NCI-H2196 treated with DMSO at 0.1 percent for 48 hours (cell line): ENCODE measurements around the gene NECAP2.
"Not testable (repeated sequence)": the region's sequence is repeated elsewhere in the genome, so short reads cannot be mapped to it uniquely, and the experiment has no call there.

Experiments
- DNase-seq: peaks from one replicate; lab custom pipeline; 2025; ENCODE audit not compliant: unreplicated experiment; lab: John Stamatoyannopoulos, UW

NECAP2 gene

DNA sequence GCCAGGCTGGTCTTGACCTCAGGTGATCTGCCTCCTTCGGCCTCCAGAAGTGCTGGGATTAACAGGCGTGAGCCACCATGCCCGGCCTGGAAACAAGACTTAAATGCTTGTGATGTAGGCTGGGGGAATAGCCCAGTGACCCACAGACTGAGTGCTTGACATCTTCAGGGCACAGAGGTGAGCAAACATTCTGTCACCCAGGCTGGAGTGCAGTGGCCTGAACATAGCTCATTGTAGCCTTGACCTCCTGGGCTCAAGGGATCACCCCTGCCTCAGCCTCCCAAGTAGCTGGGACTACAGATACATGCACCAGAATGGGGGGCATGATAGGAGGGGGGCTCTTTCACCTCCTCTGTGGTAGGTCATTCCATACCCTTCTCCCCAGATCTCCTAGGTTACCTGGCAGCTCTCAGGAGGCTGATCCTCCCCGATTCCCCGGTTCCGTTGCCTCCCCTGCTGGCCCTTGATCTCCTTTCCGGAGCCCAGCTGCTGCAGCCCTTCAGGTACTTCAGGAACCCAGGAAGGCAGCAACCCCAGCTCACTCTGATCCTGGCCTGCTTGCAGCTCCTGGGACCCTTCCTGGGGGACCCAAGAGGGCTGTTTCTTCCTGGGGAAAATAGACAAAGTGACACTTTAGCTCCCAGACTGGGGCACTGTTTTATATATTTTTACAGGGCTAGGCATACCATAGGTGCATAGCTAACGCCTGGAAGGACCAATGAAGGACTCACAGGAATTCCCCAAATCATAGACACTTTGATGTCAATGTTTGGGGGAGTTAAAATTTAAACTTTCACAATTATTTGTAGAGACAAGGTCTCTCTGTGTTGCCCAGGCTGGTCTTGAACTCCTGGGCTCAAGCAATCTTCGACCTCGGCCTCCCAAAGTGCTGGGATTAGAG, 15.1 kb upstream of the NECAP2 start:
- no peak for DNase-seq

DNA sequence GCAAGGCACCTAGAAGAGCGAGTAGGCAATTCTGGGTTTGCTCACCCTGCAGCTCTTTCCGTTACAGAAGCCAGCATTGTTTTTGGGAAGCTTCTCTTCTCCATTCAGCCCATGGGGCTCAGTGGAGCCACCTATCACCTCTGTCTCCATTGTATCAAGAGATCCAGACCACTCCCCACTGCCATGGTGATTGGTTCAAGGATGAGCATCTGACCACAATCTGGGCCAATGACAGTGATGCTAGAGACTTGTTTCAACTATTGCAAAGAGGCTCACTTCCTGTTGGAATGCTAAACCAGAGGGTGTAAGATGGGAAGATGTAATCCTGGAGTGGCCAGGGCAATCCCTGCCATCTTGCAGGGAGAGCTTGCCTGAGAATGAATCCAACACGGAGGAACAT, 9.9 kb upstream of the NECAP2 start:
- no peak for DNase-seq

DNA sequence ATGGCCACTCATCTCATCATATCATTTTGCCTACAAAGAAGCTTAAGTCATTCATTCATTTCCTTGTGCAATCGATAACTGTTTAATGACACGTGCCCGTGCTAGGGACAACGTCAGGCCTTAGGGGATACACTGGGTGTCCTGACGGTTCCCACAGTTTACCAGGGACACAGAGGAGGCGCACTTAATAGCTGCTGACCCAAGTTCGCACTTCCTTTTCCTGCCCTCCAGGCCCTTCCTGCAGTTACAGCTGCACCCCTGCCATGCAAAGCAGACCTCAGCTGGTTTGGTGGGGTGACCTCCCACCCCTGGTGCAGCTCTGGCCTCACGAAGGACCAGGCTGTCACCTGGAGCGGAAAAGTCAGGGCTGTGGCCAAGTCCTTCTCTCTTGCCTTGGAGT, 7.5 kb upstream of the NECAP2 start:
- DNase-seq, result no peak

DNA sequence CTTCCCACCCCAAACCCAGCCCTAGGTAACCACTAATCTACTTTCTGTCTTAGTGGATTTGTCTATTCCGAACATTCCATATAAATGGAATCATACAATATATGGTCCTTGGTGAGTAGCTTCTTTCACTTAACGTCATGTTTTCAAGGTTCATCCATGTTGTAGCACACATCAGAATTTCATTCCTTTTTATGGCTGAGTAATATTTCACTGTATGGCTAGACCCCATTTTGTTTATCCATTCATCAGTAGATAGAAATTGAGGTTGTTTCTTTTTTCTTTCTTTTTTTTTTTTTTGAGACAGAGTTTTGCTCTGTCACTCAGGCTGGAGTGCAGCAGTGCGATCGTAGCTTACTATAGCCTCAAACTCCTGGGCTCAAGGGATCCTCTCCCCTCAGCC, 6.5 kb upstream of the NECAP2 start:
- no peak for DNase-seq

DNA sequence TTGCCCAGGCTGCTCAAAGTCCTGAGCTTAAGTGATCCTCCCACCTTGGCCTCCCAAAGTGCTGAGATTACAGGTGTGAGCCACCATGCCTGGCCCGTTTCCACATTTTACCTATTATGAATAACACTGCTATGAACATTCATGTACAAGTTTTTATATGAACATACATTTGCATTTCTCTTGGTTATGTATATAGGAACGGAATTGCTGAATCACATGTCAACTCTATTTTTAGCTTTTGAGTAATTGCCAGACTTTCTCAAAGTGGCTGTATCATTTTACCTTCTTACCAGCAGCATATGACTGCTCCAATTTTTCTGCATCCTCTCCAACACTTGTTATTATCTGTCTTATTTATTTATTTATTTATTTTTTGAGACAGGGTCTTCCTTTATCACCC, 6.0 kb upstream of the NECAP2 start:
- DNase-seq, result no peak

DNA sequence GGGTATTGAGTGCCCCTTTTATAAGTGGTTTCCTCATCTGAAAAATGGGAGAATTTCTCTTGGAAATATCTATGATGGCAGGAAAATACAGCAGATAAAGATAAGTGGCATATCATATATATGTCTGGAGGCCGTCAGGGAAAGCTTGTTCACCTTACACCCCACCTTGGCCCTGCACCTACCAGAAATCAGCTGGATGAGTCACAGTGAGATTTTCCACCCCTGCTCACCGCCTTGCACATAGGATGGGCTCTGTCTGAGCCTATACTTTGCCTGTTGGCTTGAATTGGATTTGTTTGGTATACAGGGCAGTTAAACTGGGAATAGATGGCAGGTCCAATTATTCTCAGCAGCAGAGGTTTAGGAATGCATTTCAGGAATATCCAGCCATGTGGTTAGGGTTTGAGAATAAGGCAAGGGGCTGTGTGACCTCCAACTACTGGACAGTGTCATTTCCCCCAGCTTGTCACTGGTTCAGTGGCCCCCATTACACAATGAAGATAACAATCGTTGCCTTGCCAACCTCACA, 3.5 kb upstream of the NECAP2 start, which contains the start of gene SPATA21:
TSS of gene SPATA21 (minus strand) at position 479 of the 529 bp plus-strand sequence. CDS start 6,053 bp downstream, outside the sequence.
- no peak for DNase-seq

DNA sequence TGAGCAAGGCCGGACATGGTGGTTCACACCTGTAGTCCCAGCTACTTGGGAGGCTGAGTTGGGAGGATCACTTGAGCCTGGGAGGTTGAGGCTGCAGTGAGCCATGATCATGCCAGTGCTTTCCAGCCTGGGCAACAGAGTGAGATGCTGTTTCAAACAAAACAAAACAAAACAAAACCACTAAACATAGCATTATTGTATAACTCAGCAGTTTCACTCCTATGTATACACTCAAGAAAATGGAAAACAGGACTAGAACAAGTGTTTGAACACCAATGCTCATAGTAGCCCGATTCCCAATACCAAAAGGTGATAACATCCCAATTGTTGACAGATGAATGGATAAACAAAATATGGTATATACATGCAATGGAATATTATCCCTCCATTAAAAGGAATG, 2.0 kb upstream of the NECAP2 start:
- DNase-seq, result no peak

DNA sequence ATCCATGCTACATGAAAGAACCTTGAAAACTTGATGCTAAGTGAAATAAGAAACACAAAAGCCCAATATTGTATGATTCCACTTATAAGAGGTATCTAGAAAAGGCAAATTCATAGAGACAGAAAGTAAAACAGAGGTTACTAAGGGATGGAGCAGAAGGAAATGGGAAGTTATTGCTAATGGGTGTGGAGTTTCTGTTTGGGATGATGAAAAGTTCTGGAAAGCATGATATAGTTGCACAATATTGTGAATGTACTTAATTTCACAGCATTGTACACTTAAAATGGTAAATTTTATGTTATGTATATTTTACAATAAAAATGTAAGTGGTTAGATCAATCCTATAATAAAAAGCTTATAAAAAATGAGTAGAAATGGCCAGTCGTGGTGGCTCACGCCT, 1.6 kb upstream of the NECAP2 start:
- DNase-seq, result no peak

DNA sequence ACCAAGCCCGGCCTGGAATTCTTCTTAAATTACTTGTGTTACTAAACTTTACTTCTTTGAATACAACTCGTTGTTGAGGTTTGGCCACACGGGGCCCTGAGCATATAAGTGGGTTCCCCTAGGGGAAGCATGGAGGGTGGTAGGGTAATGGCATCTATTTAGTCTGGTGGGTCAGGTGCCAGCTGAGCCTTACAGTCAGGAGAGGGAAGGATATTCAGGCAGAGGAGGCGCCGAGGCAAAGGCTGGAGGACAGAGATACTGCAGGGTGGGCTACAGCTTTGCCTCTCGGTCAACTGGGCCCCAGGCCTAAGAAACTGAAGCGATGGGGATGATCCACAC, 424 bp upstream of the NECAP2 start:
- DNase-seq, result no peak

DNA sequence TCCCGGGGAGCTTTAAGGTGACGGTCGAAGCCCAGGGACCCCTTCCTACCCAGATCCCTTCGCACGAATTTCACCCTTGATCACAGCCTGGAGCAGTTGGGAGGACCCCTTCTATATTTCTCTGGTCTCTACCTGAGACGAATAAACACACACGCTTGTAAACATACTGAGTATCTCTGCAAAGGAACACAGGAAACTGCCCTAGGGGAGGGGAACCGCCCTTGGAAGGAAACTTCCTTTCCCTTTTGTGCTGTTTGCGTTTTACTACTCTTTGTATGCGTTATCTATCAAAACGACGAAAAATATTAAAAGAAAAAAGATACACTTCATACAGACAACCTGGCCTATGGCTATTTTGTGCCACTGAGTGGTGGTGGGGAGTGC, 750 bp downstream of the NECAP2 start:
- no peak for DNase-seq

DNA sequence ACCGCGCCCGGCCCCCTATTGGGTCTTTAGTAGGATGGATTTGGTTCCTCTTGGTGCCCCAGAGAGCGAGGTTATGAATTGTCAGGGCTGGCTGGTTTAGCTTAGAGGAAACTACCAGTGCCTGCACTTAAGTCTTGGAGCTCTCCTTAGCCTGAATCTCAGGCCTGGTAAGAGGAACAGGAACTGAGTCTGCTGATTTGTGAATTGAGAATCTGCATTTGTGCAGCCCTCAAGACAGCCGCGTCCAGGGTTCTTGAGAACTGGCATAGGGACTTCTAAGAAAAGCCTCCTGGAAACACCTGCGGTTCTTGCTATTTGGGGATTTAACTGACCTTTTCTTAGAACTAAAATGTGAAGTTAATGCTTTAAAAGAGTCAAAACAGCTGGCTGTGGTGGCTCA, 1.7 kb downstream of the NECAP2 start:
- DNase-seq, result no peak

DNA sequence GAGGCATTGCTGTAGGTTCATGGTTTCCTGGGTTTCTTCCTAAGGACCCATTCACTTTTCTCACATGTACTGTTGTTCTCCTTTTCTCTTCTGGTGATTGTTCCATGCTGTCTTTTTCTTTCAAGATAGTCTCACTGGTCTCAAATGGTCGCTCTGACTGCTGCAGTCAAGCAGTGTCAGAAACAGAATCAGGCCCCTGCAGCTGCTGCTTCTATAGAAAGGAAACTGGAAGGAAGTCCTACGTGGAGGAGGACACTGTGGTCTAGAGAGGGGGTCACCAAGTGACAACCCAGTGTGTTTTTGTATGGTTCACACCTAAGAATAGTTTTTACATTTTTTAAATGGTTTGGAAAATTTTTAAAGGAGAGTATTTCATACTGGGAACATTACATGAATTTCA, 2.4 kb downstream of the NECAP2 start:
- no peak for DNase-seq

DNA sequence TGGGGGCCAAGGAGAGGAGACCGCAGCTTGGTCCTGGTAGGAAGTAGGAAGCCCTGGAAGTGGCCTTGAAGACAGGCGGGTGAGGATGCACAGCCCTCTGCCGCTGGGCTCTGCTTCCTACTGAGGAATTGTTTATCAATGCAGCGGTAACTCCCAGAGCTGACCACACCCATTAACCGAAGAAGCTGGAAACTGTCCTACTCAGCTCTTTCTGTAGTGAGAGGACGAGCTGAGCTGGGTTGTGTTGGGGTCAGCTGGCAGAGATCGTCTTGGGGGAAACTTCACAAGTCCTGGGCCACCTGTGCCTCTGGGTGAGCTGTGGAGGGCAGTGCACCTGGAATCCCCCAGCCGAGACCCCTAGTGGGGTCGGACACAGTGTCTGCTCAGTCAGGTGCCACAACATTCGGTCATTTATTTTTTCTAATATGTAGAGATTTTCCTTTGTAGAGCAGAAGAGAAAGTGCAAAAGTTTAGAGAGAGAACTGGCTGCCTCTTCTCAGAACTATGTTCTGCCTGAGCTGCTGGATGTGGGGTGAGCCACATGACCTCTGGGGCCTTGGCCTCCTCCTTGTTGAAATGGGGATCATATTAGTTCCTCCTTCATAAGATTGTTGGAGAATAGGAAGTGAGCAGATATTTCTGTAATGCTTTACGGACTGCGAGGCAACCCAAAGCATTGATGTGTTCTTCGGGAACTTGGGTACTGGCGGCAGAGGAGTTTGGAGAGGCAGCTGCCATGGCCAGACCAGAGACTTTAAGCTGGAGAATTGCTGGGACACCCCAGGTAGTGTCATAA, 3.6 kb downstream of the NECAP2 start:
- DNase-seq, result no peak

DNA sequence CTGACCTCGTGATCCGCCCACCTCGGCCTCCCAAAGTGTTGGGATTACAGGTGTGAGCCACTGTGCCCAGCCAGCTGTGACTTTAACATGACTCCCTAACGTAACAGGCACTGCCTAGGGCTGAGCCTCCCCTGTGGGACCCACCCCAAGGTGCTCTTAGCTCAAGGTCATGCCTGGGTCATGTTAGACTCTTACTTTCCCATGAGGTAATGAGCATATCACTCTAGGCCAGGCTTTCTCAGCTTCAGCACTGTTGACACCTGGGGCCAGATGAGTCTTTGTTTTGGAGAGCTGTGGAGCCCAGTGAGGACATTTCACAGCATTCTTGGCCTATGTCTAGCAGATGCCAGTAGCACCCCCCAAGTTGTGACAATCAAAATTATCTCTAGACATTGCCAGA, 4.5 kb downstream of the NECAP2 start:
- DNase-seq, result no peak

DNA sequence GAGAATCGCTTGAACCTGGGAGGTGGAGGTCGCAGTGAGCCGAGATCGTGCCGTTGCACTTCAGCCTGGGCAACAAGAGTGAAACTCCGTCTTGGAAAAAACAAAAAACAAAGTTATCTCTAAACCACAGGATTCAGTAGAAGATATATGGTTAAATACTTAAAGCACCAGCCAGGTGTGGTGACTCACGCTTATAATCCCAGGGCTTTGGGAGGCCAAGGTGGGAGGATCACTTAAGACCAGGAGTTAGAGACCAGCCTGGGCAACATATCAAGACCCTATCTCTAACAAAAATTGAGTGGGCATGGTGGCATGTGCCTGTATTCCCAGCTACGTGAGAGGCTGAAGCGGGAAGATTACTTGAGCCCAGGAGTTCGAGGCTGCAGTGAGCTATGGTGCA, 5.6 kb downstream of the NECAP2 start:
- DNase-seq, result no peak

DNA sequence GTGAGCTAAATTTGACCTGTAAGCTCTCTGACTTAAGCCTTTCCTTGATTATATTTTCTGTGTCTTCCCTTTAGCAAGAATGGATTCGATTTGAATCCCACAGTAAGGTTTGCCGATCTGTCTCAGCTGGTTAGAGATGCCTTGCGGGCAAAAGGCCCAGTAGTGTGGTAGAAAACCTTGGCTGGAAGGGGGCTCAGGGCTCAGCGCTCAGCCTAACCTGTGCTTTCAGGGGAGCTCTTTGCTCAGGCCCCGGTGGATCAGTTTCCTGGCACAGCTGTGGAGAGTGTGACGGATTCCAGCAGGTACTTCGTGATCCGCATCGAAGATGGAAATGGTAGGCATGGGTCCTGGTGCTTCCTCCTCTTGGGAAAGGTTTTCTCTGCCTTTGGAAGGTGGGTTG, 7.1 kb downstream of the NECAP2 start:
- DNase-seq, result no peak

DNA sequence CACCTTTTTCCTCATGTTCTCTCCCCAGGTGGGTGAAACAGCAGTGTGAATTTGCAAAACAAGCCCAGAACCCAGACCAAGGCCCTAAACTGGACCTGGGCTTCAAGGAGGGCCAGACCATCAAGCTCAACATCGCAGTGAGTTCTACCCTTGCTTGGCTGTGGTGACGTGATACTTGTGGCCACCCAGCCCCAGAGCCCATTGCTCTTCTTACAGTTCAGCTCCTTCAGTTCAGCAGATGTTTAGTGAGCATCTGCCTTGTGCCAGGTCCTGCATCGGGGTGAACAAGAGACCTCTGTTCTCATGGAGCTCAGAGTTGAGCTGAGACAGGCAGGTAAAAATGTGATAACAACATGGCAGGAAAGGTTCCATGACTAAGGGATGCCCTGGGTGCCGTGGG, 8.5 kb downstream of the NECAP2 start:
- DNase-seq, result no peak

DNA sequence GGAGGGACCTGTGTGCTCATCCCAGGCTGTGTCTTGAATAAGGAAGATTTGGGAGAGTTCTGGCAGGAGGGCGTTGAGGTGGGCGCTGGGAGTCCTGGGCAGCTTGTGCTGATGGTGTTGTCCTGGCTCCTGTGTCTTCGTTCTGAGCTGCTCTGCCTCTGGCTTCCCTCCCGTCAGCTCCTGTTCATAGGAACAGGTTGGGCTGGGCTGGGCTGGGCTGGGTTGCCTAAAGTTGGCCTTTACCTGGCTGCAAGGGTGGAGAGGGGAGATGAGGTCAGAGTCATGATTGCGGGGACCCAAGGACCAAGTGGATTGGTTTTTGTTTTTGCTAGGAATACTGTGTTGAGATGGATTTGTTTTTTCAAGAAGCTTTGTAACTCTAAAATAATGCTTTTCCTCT, 9.1 kb downstream of the NECAP2 start:
- no peak for DNase-seq

DNA sequence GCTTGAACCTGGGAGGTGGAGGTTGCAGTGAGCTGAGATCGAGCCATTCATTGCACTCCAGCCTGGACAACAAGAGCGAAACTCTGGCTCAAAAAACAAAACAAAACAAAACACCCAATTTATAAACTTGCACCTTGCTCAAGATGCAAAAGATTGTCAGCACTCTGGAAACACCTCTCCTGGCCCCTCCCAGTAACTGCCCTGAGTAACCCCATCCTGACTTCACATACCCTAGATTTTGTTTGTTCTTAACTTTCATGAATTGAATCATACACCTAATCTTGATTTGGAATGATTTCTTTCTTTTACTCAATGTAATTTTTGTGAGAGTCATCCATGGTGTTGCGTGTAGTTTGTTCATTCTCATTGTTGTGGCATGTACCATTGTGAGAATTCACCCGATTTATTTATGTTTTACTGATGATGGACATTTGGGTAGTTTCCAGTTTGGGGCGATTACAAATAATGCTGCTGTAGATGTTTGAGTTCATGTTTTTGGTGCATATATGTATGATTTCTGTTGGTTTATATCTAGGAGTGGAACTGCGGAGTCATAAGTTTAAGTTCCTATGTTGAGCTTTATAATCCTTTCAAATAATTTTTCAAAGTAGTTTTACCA, 10.4 kb downstream of the NECAP2 start:
- no peak for DNase-seq

DNA sequence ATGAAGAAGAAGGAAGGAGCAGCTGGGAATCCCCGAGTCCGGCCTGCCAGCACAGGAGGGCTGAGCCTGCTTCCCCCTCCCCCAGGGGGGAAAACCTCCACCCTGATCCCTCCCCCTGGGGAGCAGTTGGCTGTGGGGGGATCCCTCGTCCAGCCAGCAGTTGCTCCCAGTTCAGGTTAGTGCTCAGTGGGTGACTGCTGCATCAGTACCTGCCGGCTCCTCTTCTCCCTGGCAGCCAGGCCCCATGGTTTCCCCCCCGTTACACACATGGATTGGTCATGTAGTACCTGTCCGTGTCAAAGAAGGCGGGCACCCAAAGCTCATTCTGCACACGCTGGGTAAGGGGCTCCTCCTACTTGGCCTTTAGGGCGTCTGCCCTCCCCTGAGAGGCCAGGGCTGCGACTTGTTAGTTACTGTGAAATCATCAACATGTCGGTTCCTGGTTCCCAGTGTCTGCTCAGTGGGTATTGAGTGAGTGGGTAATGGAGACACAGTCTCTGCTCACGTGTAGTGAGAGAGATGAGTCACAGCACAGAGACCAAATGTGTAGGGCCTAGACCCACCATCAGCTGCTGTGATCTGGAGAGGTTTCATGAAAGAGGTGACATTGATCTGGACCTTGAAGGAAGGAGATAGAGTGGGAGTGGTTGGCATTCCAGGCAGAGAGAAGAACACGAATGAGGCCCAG, 11.5 kb downstream of the NECAP2 start:
- DNase-seq, result no peak

DNA sequence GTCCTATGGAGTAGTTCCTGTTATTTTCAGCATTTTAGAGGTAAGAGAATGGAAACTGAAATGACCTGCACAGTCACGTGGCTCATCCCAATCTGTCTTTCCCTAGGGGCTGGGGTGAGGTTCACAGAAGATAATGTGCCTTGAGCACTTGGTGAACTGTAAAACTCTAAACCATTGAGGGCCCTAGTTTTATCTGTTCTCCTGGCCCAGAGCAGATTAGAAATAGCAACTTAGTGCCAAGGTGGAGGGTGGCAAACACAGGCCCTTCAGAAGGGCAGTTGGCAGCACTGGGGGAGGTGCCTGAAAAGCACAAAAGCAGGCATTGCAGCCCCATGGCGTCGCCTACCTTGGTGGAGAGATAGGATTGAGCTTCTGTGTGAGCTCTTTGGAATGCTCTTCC, 14.4 kb downstream of the NECAP2 start:
- not testable (repeated sequence) for DNase-seq
